CD14-positive monocyte (primary cell): ENCODE results near the gene ANO2. TPM values are rescaled to one million over a fixed set of nuclear protein-coding genes. Genes with fewer than 3 reads are reported as not detected.

Experiments
- DNase-seq, 3 donors: peaks; one replicate each; pipeline ENCODE4 v3.0.0-alpha.2; 2011 to 2022
- H2AFZ ChIP-seq: 2 replicates; pipeline ENCODE4 v1.6.0; 2012; ENCODE audit warnings: mild to moderate bottlenecking, low read depth, low read length, inconsistent platforms; ENCODE audit not compliant: insufficient read depth, poor library complexity, severe bottlenecking
- H3K27ac ChIP-seq, 2 donors: 1 replicate in 1 of 2; 2 replicates in 1 of 2; pipeline ENCODE4 v1.5.1; 2012 to 2013; ENCODE audit warnings: low read length in 2 of 2, control low read depth in 1 of 2, inconsistent platforms in 1 of 2, low read depth in 1 of 2, mild to moderate bottlenecking in 1 of 2
- H3K27me3 ChIP-seq, 2 donors: one replicate each; pipeline versions ENCODE4 v1.6.0 to v1.6.1; 2011 to 2013; ENCODE audit warnings: low read length in 2 of 2; ENCODE audit not compliant: control insufficient read depth in 2 of 2, insufficient read depth in 2 of 2
- H3K36me3 ChIP-seq, 2 donors: replicated peaks in 1 of 2; 1 replicate in 1 of 2; 2 replicates in 1 of 2; pipeline versions ENCODE4 v1.5.1 to v1.6.1; 2012 to 2013; ENCODE audit warnings: low read length in 2 of 2, control low read depth in 1 of 2, inconsistent platforms in 1 of 2, mild to moderate bottlenecking in 1 of 2; ENCODE audit not compliant: insufficient read depth in 2 of 2, control insufficient read depth in 1 of 2
- H3K4me1 ChIP-seq, 2 donors: 1 replicate in 1 of 2; 2 replicates in 1 of 2; pipeline versions ENCODE4 v1.5.1 to v1.6.1; 2012 to 2013; ENCODE audit warnings: low read length in 2 of 2, control low read depth in 1 of 2, inconsistent platforms in 1 of 2, mild to moderate bottlenecking in 1 of 2, moderate library complexity in 1 of 2; ENCODE audit not compliant: insufficient read depth in 2 of 2, control insufficient read depth in 1 of 2
- H3K4me2 ChIP-seq: replicated peaks from 2 replicates; pipeline ENCODE3; 2012; ENCODE audit warnings: low read length, moderate library complexity, mild to moderate bottlenecking; ENCODE audit not compliant: poor library complexity, severe bottlenecking; ENCODE audit errors: extremely low read depth
- H3K4me3 ChIP-seq, 3 experiments: fragments of 200-600 bp in 1 of 3; sonication (generic) in 1 of 3; replicated peaks in 1 of 3; 1 replicate in 2 of 3; 2 replicates in 1 of 3; pipeline ENCODE4 v1.5.1; 2011 to 2013; ENCODE audit warnings: low read length in 3 of 3, mild to moderate bottlenecking in 3 of 3, control low read depth in 2 of 3, low read depth in 2 of 3, inconsistent platforms in 1 of 3, moderate library complexity in 1 of 3
- H3K79me2 ChIP-seq: 2 replicates; pipeline ENCODE4 v1.6.0; 2012; ENCODE audit warnings: mild to moderate bottlenecking, control low read depth, inconsistent platforms, low read length, moderate library complexity; ENCODE audit not compliant: insufficient read depth
- H3K9ac ChIP-seq: 2 replicates; pipeline ENCODE4 v1.6.0; 2017; ENCODE audit warnings: low read length, mild to moderate bottlenecking; ENCODE audit not compliant: insufficient read depth, poor library complexity, severe bottlenecking
- H3K9me3 ChIP-seq, 2 donors: replicated peaks in 1 of 2; 1 replicate in 1 of 2; 2 replicates in 1 of 2; pipeline versions ENCODE4 v1.5.1 to v1.6.1; 2012 to 2013; ENCODE audit warnings: low read length in 2 of 2, control low read depth in 1 of 2; ENCODE audit not compliant: control insufficient read depth in 1 of 2, insufficient read depth in 1 of 2
- H4K20me1 ChIP-seq: 2 replicates; pipeline ENCODE4 v1.6.0; 2012; ENCODE audit warnings: mild to moderate bottlenecking, low read length, control low read depth, moderate library complexity; ENCODE audit not compliant: insufficient read depth
- H3K27ac Mint-ChIP-seq, 7 donors: one replicate each; pipeline ENCODE4 v1.8.0; 2020; ENCODE audit warnings: mild to moderate bottlenecking in 7 of 7, mixed read lengths in 7 of 7, moderate library complexity in 6 of 7, inconsistent platforms in 2 of 7
- H3K27me3 Mint-ChIP-seq, 3 donors: one replicate each; pipeline ENCODE4 v1.8.0; 2021 to 2022; ENCODE audit warnings: low read depth in 3 of 3, mild to moderate bottlenecking in 3 of 3, mixed read lengths in 3 of 3, moderate library complexity in 3 of 3, inconsistent platforms in 1 of 3
- H3K36me3 Mint-ChIP-seq, 2 donors: one replicate each; pipeline ENCODE4 v1.8.0; 2020; ENCODE audit warnings: mixed read lengths in 2 of 2, inconsistent platforms in 1 of 2, mild to moderate bottlenecking in 1 of 2
- H3K4me1 Mint-ChIP-seq: one replicate; pipeline ENCODE4 v1.8.0; 2020; ENCODE audit warnings: mild to moderate bottlenecking, mixed read lengths
- H3K4me3 Mint-ChIP-seq, 2 donors: one replicate each; pipeline ENCODE4 v1.8.0; 2020; ENCODE audit warnings: mild to moderate bottlenecking in 2 of 2, mixed read lengths in 2 of 2, moderate library complexity in 1 of 2
- H3K9me3 Mint-ChIP-seq, 7 donors: one replicate each; pipeline ENCODE4 v1.8.0; 2020 to 2022; ENCODE audit warnings: mixed read lengths in 7 of 7, mild to moderate bottlenecking in 6 of 7, moderate library complexity in 6 of 7, inconsistent platforms in 2 of 7
- WGBS: methylation state at CpG from one replicate; pipeline ENCODE4 v1.1.5; 2013; ENCODE audit warnings: missing lambda C conversion rate; ENCODE audit not compliant: insufficient coverage; 5-methylcytosine and 5-hydroxymethylcytosine counted together
- intact Hi-C, 2 donors: fragments of 100-400 bp; cut with micrococcal nuclease; formaldehyde crosslinking; loops; one replicate each; pipeline versions ENCODE4 v1.15.0 to v1.15.1; 2023
- polyA plus RNA-seq, 3 donors: library from polyadenylated mRNA; depleted of rRNA in 1 of 3; unstranded in 2 of 3; stranded (reverse) in 1 of 3; fragments of 300-500 nt in 2 of 3; fragments of >200 nt in 1 of 3; fragmentation: Illumina TruSeq in 2 of 3; gene quantifications; 1 replicate in 2 of 3; 2 replicates in 1 of 3; pipeline ENCODE4 v1.2.3, GENCODE V29; 2012 to 2021
- TF ChIP-seq, protein P1 (sequence below): fragments of 200-600 bp; IDR thresholded peaks from one replicate; pipeline ENCODE4 v1.8.0; 2022; ENCODE audit warnings: antibody characterized with exemption, mild to moderate bottlenecking

The ANO2 gene
- polyA plus RNA-seq, 3 donors = not detected

DNA sequence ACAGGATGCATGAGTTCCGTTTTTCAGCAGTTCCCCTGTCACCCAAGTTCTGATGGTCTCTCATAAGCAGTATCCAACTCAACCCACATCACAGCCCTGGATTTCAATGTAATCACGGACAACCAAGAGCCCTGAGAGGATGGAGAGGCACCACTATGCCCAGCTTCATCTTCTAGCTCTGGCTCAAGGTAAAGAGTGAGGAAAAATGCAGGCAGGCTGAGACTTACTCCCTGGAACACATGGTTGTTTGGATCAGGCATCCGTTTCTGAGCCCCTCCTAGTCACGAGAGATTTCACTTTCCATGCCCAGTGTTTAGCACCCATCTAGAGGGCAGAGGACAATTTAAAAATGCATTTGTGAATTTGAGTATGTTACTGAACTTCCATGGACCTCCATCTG, 45.0 kb downstream of the ANO2 start:
- H3K9me3 ChIP-seq = no peaks in the 10 kb centered on the region
- no peak overlapping the region for H2AFZ ChIP-seq
- no peaks in the 10 kb centered on the region for H3K79me2 ChIP-seq
- H4K20me1 ChIP-seq = no peaks in the 10 kb centered on the region
- Mint-ChIP-seq H3K9me3 (peaks cover 0 to 3% (median 0%) of the 10 kb centered on the region in 7 donors), H3K27ac (no peak overlapping the region), H3K27me3 (peaks cover 2 to 5% (median 4%) of the 10 kb centered on the region in 3 donors), H3K4me1 (no peaks in the 10 kb centered on the region), H3K36me3 (no peaks in the 10 kb centered on the region), H3K4me3 (no peak overlapping the region)
- no peak overlapping the region for H3K4me3 ChIP-seq
- no peak overlapping the region for H3K9ac ChIP-seq
- H3K27me3 ChIP-seq = peaks cover 2% of the 10 kb centered on the region in 2 donors
- H3K4me2 ChIP-seq = no peak overlapping the region
- H3K4me1 ChIP-seq = no peaks in the 10 kb centered on the region
- intact Hi-C loops = no loop called here
- TF ChIP-seq, protein P1, sequence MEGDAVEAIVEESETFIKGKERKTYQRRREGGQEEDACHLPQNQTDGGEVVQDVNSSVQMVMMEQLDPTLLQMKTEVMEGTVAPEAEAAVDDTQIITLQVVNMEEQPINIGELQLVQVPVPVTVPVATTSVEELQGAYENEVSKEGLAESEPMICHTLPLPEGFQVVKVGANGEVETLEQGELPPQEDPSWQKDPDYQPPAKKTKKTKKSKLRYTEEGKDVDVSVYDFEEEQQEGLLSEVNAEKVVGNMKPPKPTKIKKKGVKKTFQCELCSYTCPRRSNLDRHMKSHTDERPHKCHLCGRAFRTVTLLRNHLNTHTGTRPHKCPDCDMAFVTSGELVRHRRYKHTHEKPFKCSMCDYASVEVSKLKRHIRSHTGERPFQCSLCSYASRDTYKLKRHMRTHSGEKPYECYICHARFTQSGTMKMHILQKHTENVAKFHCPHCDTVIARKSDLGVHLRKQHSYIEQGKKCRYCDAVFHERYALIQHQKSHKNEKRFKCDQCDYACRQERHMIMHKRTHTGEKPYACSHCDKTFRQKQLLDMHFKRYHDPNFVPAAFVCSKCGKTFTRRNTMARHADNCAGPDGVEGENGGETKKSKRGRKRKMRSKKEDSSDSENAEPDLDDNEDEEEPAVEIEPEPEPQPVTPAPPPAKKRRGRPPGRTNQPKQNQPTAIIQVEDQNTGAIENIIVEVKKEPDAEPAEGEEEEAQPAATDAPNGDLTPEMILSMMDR = no peak
- H3K27ac ChIP-seq = no peak overlapping the region
- DNase-seq = no peak
- WGBS = no CpG with 5 or more reads among the region's 4 CpGs
- H3K36me3 ChIP-seq = no peaks in the 10 kb centered on the region

GRCh38 chr12:5899675-5900074, 45.4 kb downstream of the ANO2 start:
- whole genome bisulfite sequencing = 100% methylated on average over 1 of the region's 3 CpGs
- Mint-ChIP-seq H3K27me3 (peaks cover 2 to 5% (median 4%) of the 10 kb centered on the region in 3 donors), H3K4me3 (no peak overlapping the region), H3K36me3 (no peaks in the 10 kb centered on the region), H3K9me3 (peaks cover 0 to 5% (median 1%) of the 10 kb centered on the region in 7 donors), H3K27ac (no peak overlapping the region), H3K4me1 (no peaks in the 10 kb centered on the region)
- intact Hi-C loops = no loop called here
- H2AFZ ChIP-seq = no peak overlapping the region
- no peaks in the 10 kb centered on the region for H4K20me1 ChIP-seq
- no peak for DNase-seq
- no peaks in the 10 kb centered on the region for H3K79me2 ChIP-seq
- H3K27me3 ChIP-seq = peaks cover 2% of the 10 kb centered on the region in 2 donors
- H3K36me3 ChIP-seq = no peaks in the 10 kb centered on the region
- no peaks in the 10 kb centered on the region for H3K4me1 ChIP-seq
- TF ChIP-seq, protein P1 = no peak
- no peak overlapping the region for H3K4me3 ChIP-seq
- H3K9ac ChIP-seq = no peak overlapping the region
- H3K9me3 ChIP-seq = no peaks in the 10 kb centered on the region
- H3K27ac ChIP-seq = no peak overlapping the region
- no peak overlapping the region for H3K4me2 ChIP-seq
